A549 treated with dexamethasone at 1 μM for 4 hours (cell line): ENCODE data around the gene ARRDC1. TPM values are rescaled to one million over a fixed set of nuclear protein-coding genes. Genes with fewer than 3 reads are reported as not detected.

Experiments
- total RNA-seq: library from RNA; stranded (reverse); fragments of 200-300 nt; extraction: Qiagen RNA extraction; gene quantifications from 5 replicates; pipeline ENCODE4 v1.2.3, GENCODE V29; 2022

The ARRDC1 gene, protein sequence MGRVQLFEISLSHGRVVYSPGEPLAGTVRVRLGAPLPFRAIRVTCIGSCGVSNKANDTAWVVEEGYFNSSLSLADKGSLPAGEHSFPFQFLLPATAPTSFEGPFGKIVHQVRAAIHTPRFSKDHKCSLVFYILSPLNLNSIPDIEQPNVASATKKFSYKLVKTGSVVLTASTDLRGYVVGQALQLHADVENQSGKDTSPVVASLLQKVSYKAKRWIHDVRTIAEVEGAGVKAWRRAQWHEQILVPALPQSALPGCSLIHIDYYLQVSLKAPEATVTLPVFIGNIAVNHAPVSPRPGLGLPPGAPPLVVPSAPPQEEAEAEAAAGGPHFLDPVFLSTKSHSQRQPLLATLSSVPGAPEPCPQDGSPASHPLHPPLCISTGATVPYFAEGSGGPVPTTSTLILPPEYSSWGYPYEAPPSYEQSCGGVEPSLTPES
- 39.9 to 76.5 TPM (median 67.1 TPM) in 5 replicates for total RNA-seq

DNA sequence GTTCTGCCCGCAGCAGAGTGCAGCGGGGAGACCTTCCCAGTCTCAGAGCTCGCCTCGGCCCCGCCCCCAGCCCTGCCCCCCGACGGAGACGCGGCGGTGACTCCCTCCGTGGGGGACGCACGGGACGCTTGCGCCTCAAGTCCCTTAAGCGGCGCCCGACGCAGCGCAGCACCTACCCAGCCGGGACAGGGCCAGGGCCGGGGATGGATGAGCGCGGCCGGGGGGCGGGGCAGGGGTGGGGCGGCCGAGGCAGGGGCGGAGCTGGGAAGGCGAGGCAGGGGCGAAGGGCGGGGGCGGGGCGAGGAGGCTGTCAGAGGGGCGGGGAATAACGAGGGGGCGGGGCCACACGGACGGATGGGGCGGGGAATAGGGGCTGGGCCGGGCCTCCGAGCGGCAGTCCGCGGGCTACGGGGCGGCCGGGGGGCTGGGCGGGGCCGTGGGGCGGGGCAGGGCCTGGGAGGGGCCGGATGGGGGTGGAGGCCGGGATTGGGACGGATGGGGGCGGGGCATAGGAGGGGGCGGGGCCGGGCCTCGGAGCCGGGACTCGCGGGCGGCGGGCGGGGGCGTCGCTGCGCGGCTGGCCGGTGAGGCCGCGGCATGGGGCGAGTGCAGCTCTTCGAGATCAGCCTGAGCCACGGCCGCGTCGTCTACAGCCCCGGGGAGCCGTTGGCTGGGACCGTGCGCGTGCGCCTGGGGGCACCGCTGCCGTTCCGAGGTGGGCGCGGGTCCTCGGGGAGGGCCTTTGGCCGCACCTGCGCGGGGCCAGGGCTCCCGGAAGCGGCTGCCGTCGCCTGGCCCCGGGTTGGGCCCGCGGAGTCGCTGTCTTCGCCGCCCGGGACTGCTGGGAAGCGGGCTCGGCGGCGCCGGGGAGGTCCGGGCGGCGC is at the start of gene ARRDC1:
Gene ARRDC1, plus strand, starts transcription at position 566 of the 884 bp plus-strand sequence. Its CDS starts 32 bp downstream, at position 598.

DNA sequence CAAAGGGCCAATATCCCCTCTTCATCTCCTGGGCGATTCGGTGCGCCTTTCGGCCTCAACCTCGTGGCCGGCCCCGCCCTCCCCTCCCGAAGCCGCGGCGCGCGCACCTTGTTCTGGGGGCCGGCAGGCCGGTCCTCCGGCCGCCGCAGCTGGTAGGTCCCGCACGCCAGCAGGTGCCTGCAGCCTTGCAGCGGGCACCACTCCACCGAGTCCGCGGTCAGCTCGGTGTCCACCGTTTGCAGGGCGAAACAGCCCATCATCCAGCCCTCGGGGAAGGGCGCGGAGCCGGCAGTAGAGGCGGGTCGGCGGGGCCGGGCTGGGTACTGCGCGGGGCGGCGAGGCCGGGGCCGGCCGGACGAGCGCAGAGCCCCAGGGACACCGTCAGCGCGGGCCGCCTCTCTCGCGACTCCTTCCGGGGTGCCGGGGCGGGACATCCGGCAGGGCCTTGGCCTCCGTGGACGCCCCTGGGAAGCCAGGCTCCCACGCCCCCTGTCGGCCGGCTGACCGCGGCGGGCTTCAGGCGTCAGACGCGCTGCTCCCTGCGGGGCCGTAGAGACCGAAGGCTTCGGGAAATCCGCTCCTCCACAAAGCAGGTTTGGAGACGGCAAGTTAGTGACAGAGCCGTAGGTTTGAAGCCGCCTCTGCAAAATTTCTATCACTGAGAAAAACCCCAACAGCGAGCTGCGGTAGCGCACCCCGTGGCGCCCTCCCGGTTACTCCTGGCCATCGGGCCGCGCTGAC is 26.8 kb upstream of the ARRDC1 start, which contains the start of gene DPH7:
Gene DPH7, minus strand, starts transcription at position 408 of the 741 bp plus-strand sequence. Its CDS starts 148 bp downstream, at position 260.

DNA sequence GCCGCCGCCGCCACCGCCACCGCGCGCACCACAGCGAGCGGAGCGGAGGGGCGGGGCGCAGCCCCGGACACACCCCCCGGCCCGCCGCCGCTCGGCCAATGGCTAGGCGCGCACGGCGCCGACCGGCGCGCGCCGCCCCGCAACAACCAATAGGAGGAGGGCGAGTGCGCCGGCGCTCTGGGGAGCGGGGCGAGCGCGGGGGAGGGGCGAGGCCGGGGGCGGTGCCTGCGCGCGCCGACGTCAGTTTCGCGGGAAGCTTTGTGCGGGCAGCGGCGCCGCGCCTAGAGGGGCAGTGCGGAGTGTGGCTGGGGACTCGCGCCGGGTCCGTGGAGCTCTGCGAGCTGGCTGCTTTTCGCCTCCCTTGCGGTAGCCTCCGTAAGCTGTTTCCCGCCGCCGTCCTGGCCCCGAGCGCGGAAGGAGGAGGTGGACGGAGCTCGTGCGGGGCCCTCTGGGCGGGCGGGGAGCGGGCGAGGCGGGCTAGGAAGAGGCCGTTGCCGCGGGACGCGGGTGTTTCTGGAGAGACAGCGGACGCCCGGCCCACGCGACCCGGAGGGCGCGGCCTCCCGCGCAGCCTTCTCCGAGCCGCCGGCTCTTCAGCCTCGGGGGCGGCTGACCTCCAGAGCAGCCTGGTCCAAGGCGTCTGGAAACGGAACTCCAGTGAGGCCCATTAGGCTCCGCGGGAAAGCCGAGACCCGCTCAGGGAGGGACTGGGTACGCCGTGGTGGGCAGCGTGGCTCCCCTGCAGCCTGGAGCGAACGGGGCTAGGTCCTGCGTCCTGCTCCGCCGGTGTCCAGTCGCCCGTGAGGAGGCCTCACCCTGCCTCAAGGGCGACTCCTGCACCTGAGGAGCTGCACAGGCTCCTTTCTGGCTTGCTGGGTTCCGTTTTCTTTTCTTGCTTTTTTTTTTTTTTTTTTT is 14.8 kb upstream of the ARRDC1 start, which contains the start of gene ZMYND19:
Gene ZMYND19, minus strand, starts transcription at position 44 of the 915 bp plus-strand sequence. CDS start 249 bp downstream, outside the sequence.

DNA sequence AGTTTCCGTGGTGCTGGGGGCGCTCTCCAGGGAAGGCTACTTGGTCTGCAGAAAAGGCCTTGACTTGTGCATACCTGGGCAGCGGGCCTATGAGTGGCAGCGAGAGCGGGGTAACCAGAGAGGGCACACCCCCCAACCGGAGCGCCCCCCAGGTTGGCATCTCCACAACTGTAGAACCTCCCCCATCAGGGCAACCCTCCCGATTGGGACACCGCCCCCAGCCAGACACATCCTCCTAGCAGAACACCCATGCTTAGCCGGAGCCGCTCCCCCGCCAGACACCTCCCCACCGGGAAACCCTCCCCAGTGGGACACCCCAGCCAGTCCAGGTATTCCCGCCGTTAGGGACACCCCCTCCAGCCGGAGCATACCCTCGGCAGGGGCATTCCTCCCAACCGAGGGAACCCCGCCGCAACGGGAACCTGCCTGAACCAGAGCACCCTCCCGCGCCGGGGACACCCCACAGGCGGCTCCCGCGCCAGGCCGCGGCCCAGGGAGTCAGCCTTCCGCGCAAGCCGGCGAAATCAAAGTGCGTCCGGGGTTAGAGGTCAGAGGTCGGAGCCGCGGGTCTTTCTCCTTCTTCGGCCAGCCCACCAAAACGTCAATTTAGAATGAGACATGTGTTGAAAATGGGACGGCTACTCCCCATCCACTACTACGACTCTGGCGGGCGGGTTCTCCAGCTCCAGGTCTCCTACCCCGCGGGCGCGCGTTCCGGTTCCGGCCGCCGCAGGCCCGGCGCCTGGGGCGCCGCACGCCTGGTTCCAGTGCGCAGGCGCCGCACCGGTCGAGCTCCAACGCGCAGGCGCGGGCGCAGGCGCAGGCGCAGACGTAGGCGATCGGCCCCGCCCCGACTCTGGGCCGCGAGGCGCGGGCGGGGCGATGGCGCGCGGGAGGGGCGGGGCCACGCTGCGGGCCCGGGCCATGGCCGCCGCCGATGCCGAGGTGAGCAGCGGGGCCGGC is 12.9 kb downstream of the ARRDC1 start, which contains the start of gene EHMT1:
Gene EHMT1, plus strand, starts transcription at position 901 of the 963 bp plus-strand sequence. Its CDS starts 24 bp downstream, at position 925.

Other genes starting within 250 kb of the ARRDC1 start
- 3.0 to 5.7 TPM (median 5.3 TPM) in 5 replicates for gene EXD3, start 182.5 kb upstream of the ARRDC1 start, total RNA-seq
- gene NOXA1, start 182.3 kb upstream of the ARRDC1 start, total RNA-seq: 0.41 to 1.7 TPM (median 1.4 TPM) in 5 replicates
- 0.14 to 0.25 TPM (median 0.16 TPM) in 5 replicates for gene ENTPD8, start 164.3 kb upstream of the ARRDC1 start, total RNA-seq
- gene NSMF, start 146.4 kb upstream of the ARRDC1 start, total RNA-seq: 28.8 to 42.8 TPM (median 38.8 TPM) in 5 replicates
- gene PNPLA7, start 55.3 kb upstream of the ARRDC1 start, total RNA-seq: 0.24 to 0.82 TPM (median 0.71 TPM) in 5 replicates
- gene MRPL41, start 53.8 kb upstream of the ARRDC1 start, total RNA-seq: 50.8 to 83.7 TPM (median 76.9 TPM) in 5 replicates
- gene DPH7, start 26.8 kb upstream of the ARRDC1 start, total RNA-seq: 22.3 to 29.3 TPM (median 27.3 TPM) in 5 replicates
- gene ZMYND19, start 15.2 kb upstream of the ARRDC1 start, total RNA-seq: 46.4 to 66.3 TPM (median 59.1 TPM) in 5 replicates
- gene EHMT1, start 13.3 kb downstream of the ARRDC1 start, total RNA-seq: 35.2 to 55.1 TPM (median 50.6 TPM) in 5 replicates